SK-N-MC (cell line): Measurements from ENCODE around the gene WWC1.

Source experiments
- EZH2 ChIP-seq: fragments of 200-600 bp; sonication (generic); IDR thresholded peaks from one replicate; pipeline ENCODE4 v1.6.1; 2017; ENCODE audit warnings: antibody characterized with exemption
- FOXP2 ChIP-seq: optimal IDR thresholded peaks from 2 replicates; pipeline ENCODE3; 2011; ENCODE audit warnings: mild to moderate bottlenecking, moderate library complexity; ENCODE audit not compliant: insufficient read depth; ENCODE audit errors: extremely low read length, control extremely low read depth
- POLR2AphosphoS5 ChIP-seq: IDR thresholded peaks from 2 replicates; pipeline ENCODE4 v1.6.1; 2012; ENCODE audit warnings: mild to moderate bottlenecking, low read depth, low read length, borderline replicate concordance

GRCh38 chr5:168424594-168425323, 133.3 kb downstream of the WWC1 start:
- TF ChIP-seq EZH2 (no peak), POLR2AphosphoS5 (no peak), FOXP2 (no peak)
